GM21447 (cell line): ENCODE measurements around the gene GAS7.
A peak's percentile ranks its signal among the peaks of the same experiment; 100 is the strongest.
"Not testable (repeated sequence)": the region's sequence is repeated elsewhere in the genome, so short reads cannot be mapped to it uniquely, and the experiment has no call there.

Experiments
- ATAC-seq: cut with Tn5 transposase; IDR thresholded peaks from one replicate; pipeline ENCODE4 v1.9.1; 2021; ENCODE audit not compliant: unreplicated experiment

Gene GAS7

DNA sequence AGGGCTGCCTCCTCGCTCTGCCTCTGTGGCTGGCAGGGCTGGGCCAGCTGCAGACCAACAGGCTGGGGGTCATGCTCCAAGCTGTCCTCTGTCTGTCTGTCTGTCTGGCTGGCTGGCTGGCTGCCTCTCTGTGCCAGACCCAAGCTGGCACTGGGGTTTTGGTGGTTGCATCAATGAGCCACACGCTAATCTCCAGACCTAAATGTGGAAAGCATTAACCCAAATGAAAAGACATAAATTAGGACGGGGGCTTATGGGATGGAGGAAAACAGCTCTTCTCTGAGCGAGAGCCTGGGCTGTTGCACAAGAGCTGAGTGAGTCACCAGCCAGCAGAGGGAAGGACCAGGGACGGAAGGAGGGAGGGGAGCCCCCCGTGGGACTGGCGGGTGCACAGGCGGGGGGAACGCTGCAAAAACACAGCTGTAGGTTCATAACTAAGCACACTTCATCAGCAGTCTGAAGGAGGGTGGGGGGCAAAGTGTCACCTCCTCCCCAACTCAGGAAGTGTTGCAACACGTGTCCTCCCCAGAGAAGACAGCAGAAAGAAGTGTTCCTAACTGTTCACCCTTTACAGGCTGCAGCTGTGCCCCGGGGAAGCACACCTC lies 83.4 kb downstream of the GAS7 start:
- ATAC-seq: peak; percentile 45

DNA sequence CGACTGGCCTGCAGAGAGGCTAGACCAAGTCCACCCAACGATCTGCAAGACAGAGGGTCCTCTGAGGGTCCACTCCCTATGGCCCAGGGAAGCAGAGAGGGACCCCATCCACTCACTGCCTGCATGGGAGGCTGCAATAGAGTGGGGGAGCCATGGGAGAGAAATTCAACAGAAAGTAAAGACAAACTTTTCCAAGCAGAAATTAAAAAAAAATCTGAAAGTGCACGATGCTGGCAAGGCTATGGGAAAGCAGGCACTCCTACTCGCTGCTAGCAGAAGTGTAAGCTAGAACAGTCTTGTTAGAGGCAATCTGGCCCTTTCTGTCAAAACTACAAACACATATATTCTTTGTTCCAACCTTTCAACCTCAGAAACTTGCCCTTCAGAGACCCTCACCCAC lies 85.4 kb downstream of the GAS7 start:
- ATAC-seq: no peak

DNA sequence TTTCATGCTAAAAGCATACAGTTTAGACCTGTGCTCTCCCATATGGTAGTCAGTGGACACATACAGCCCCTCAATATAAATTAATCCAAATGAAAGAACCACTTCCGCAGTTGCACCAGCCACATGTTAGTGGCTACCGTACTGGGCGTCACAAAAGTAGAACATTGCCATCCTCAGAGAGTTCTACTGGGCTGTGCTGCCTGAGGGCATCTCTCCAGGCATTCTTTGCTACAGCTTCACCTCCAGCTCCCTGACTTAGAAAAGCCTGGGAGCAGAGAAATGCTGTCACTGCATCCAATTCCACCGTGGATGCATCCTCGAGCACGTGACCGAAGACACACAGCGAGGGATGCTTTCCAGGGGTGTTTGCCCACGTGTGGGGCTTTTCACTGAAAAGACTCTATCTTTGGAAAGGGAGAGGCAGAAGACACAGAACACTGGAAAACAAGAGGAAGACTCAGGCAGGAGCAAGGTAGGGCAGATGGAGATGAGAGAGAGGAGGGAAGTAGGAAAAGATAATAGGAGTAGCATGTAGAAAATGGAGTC lies 86.4 kb downstream of the GAS7 start:
- ATAC-seq: no peak

DNA sequence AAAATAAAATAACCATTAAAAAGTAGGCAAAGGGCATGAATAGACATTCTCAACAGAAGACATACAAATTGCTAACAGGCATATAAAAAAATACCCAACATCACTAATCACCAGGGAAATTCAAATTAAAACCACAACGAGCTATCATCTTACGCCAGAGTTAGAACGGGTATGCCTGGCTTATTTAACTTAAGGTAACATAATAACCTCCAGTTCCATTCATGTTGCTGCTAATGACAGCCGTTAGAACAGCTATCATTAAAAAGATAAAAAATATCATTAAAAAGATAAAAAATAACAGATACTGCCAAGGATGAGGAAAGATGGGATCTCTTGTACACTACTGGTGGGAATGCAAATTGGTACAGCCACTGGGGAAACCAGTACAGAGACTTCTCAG lies 89.3 kb downstream of the GAS7 start:
- ATAC-seq: no peak

GRCh38 chr17:10107316-10108165 lies 90.9 kb downstream of the GAS7 start:
- ATAC-seq: no peak

DNA sequence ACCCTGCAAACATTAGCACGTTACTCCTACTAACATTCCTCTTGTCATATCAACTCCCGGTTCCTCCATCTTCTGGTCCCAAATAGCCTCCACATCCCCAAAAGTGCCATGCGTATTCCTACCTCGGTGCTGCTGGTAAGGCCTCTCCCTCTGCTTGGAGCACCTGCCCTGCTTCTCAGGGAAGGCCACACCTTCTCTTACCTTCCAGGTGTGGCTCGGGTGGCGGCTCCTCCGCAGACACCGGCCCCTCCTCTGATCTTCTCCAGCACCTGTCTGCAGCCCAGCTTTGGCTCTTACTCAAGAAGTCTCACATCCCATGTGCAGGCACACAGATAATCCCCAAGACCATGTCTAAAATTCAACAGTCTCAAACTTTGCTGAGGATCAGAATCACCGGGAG lies 92.3 kb downstream of the GAS7 start:
- no peak for ATAC-seq

GRCh38 chr17:10105513-10106001 lies 92.8 kb downstream of the GAS7 start:
- ATAC-seq: no peak

- ATAC-seq: no peak
Measured at GRCh38 chr17:10103712-10104111, 94.7 kb downstream of the GAS7 start.

DNA sequence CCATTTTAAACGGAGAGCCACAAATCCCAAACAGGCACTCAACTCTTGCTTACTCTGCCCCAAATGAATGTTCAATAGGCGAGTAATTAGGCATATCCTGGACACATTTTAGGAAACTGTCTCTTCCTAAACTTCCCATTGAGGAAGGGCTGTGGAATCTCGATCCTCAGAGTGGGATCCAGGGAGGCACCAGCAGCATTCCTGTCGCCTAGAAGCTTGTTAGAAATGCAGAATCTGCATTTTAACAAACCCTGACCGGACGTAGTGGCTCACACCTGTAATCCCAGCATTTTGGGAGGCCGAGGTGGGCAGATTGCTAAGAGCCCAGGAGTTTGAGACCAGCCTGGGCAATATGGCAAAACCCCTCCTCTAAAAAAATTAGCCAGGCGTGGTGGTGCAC lies 95.6 kb downstream of the GAS7 start:
- no peak for ATAC-seq

DNA sequence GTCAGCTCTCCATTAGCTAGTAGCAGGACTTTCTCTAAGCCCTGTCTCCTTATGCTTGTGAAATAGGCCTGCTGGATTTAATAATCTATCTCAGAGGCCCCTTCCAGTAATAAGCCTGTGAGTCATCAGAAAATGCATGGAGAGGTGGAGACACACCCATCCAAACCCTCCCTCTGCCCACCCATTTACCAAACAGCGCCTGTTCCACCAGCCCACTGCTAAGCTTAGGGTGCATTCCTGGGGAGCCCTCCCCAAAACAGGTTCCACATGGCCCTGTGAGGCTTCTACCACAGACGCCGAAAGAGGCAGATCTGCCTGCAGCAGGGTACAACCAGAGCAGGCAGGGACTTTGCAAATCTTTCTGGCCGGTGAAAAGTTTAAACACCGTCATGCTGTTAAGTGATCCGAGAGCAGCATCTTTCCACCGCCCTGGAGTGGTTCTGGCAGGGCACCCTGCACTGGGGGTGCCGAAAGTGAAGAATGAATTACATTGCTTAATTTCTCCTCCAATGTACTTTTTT lies 99.3 kb downstream of the GAS7 start:
- no peak for ATAC-seq

GRCh38 chr17:10096596-10096995 lies 101.8 kb downstream of the GAS7 start:
- no peak for ATAC-seq

DNA sequence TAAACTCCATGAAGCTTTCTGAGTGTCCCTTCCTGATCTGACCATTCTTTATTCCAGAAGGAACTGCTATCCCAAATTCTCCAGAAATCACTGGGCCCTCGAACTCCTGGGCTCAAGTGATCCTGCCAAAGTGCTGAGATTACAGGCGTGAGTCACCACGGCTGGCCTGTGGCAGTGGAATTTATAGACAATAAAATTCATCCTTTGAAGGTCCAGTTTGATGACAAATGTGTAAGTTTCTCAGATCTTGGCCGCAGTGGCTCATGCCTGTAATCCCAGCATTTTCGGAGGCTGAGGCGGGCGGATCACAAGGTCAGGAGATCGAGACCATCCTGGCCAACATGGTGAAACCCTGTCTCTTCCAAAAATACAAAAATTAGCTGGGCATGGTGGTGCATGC lies 103.1 kb downstream of the GAS7 start:
- ATAC-seq: not testable (repeated sequence)

GRCh38 chr17:10094797-10095196 lies 103.6 kb downstream of the GAS7 start:
- ATAC-seq: no peak

DNA sequence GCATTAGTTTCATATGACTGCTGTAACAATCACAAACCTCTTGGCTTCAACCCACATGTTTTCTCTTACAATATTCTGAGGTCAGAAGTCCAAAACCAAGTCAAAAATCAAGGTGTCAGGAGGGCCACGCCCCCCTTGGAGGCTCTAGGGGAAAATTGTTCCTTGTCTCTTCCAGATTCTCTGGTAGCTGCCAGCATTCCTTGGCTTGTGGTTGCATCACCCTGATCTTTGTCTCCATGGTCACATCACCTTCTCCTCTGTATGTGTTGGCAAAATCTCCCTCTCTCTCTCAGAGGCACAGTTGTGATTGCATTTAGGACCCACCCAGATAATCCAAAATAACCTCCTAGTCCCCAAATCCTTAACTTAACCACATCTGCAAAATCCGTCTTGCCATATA lies 105.8 kb downstream of the GAS7 start:
- ATAC-seq: no peak

DNA sequence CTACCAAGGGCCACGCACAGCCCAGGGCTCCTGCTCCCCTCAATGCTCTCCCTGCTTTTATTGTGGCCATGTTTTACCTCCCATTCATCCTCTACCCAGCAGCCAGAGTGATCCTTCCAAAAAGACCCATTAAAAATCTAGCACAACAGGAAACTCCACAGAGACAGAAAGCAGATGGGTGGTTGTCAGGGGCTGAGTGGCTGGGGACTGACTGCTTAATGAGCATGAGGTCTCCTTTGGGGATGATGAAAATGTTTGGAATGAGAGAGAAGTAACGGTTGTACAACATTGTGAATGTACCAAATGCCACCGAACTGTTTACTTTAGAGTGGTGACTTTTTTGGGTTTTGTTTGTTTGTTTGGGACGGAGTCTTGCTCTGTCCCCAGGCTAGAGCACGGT lies 107.4 kb downstream of the GAS7 start:
- no peak for ATAC-seq

DNA sequence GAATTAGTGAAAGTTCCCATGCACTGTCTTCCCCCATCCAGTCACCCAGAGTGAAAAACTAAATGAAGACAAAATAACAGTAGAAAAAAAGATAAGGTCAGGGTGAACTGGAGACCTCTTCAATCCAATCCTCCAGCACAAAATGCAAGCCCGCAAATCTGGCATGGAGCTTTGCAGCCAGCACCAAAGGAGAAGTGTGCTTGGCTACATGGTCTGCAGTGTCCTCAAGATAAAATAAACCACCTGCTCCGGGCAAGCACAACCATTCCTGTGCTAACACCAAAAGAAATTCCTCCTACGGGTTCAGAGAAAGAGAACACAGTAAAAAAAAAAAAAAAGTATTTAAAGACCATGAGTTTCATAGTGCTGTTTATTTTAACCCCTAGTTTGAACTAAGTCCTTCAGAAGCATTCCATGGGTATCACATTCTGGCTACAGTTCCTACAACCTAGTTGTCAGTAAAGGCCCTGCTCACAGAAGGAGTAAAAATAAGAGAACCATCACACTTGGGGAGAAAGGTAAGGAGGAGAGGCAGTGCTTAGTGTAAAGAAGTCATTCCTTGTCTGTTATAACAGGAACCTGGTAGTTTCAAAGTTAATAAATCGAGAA lies 109.1 kb downstream of the GAS7 start:
- no peak for ATAC-seq

GRCh38 chr17:10088444-10088843 lies 110.0 kb downstream of the GAS7 start:
- ATAC-seq: no peak

- ATAC-seq: no peak
Measured at GRCh38 chr17:10087355-10087754, 111.1 kb downstream of the GAS7 start.

- no peak for ATAC-seq
Measured at GRCh38 chr17:10083864-10084263, 114.5 kb downstream of the GAS7 start.

DNA sequence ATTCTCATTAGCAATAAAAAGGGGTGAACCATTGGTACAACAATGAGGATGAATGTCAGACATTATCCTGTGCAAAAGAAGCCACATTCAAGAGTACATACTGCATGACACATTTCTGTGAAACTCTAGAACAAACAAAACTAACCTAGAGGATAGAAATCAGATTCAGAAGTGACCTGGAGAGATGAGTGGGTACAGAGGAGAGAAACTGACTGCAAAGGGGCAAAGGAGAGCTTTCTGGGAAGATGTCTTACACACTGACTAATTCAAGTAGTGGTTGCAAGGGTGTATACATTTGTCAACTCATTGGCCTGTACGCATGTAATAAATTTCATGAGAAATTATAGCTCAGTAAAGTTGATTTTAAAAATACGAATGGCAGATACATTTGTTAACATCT lies 115.6 kb downstream of the GAS7 start:
- ATAC-seq: no peak

DNA sequence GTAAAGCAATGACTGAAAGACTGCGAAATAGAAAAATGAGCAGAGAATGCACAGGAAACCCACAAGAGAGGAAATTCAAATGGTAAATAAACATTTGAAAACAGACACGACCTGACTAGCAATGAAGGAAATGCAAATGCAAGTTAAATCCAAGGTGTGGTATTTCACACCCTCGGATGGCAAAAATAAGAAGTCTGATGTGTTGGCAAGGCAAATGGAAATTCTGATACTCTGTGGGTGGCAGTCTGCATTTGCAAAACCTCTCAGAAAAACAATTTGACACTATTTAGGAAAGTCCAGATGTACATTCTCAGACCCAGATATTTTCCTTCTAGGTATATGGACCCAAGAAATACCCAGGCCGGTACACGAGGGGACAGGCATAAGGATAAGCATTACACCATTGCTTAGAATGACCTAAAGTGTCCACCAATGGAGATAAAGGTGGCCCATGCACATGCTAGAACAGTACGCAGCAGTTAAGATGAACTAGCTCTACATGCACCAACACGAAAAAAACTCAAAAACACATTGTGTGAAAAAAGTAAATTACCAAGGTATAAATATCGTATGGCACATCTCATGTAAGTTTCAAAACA lies 116.7 kb downstream of the GAS7 start:
- ATAC-seq: no peak
